Measurements from ENCODE around the gene HTR1E. TPM values are rescaled to one million over a fixed set of nuclear protein-coding genes. Genes with fewer than 3 reads are reported as not detected.

The HTR1E gene
- total and polyA plus RNA-seq, 2 of the 8 experiments (the other 6 are each of a cell fraction or from before 2014, with no cell fraction given) = 0.09 TPM; not detected in 1

- no peak for DNase-seq (ENCODE audit: low read depth in 1 of 2, low spot score in 2 of 2)
- CTCF ChIA-PET (ENCODE audit: partially characterized antibody) = interaction anchor here (0.5 to 1.5 kb wide), 6 partner anchors 10 to 538 kb away, joined by 3 to 5 read pairs (median 4); no protein-coding TSS in a partner anchor
- no peak for FAIRE-seq
- TF ChIP-seq KDM4A (IDR thresholded peaks at IDR 0.05; ENCODE audit: low read depth, low read length, severe bottlenecking) (no peak), CBX8 (IDR thresholded peaks at IDR 0.05; ENCODE audit: borderline replicate concordance, low read depth, low read length) (no peak), GTF2F1 (IDR thresholded peaks at IDR 0.05; ENCODE audit: borderline replicate concordance, low read depth, low read length) (no peak), TAF1 (IDR thresholded peaks at IDR 0.05; ENCODE audit: low read depth, low read length) (no peak), RNF2 (IDR thresholded peaks at IDR 0.05; ENCODE audit: borderline replicate concordance, low read depth, low read length, missing control alignments, poor library complexity, severe bottlenecking) (no peak), NRF1 (IDR thresholded peaks at IDR 0.05; ENCODE audit: low read depth, low read length) (no peak), SIN3A (conservative IDR thresholded peaks at IDR 0.05 in 1 of 2, IDR thresholded peaks at IDR 0.05 in 1 of 2; ENCODE audit: low read depth in 1 of 2, low read length in 2 of 2) (no peak), NANOG (IDR thresholded peaks at IDR 0.05; ENCODE audit: insufficient read depth, low read depth, low read length, poor library complexity, severe bottlenecking) (no peak), PHF8 (conservative IDR thresholded peaks at IDR 0.05; ENCODE audit: low read depth, low read length) (no peak), ASH2L (IDR thresholded peaks at IDR 0.05; ENCODE audit: low read length) (no peak), TBP (IDR thresholded peaks at IDR 0.05; ENCODE audit: low read depth, low read length) (no peak), SAP30 (IDR thresholded peaks at IDR 0.05; ENCODE audit: insufficient read depth, insufficient replicate concordance, low read length) (no peak)
Observed at GRCh38 chr6:86943819-86944407, 6.6 kb downstream of the HTR1E start.

More at GRCh38 chr6:86943819-86944407, 6.6 kb downstream of the HTR1E start:
- Histone ChIP-seq H3K9me3 (ENCODE audit: insufficient read depth in 2 of 2, low read depth in 1 of 2, low read length in 1 of 2) (no peaks in the 10 kb centered on the region), H2BK12ac (ENCODE audit: low read depth, low read length) (no peak overlapping the region), H3K79me1 (ENCODE audit: low read depth, low read length) (no peaks in the 10 kb centered on the region), H3K14ac (ENCODE audit: insufficient read length) (no peak overlapping the region), H3K36me3 (ENCODE audit: control insufficient read depth in 2 of 4, insufficient read depth in 4 of 4, low read length in 3 of 4) (no peaks in the 10 kb centered on the region), H3K79me2 (ENCODE audit: control insufficient read depth in 1 of 2, insufficient read depth in 2 of 2, low read length in 2 of 2) (no peaks in the 10 kb centered on the region), H3K56ac (replicated peaks; ENCODE audit: insufficient read length, low read depth, low read length) (no peak overlapping the region), H4K5ac (ENCODE audit: insufficient read length, low read depth, low read length) (no peak overlapping the region), H2BK15ac (ENCODE audit: low read length) (no peak overlapping the region), H2BK20ac (ENCODE audit: low read length) (no peak overlapping the region), H2AK5ac (ENCODE audit: low read depth, low read length) (no peak overlapping the region), H2AFZ (ENCODE audit: low read length) (no peak overlapping the region), H4K8ac (ENCODE audit: extremely low read depth, insufficient read depth, low read length) (no peak overlapping the region), H3K4ac (replicated peaks; ENCODE audit: insufficient read length, low read depth, low read length) (no peak overlapping the region), H3K23ac (ENCODE audit: insufficient read length) (no peak overlapping the region), H4K20me1 (replicated peaks in 1 of 2; ENCODE audit: control insufficient read depth in 1 of 2, insufficient read depth in 2 of 2, low read length in 2 of 2) (no peaks in the 10 kb centered on the region), H3K27ac (ENCODE audit: low read depth, low read length) (no peak overlapping the region), H3K9ac (replicated peaks in 1 of 4; ENCODE audit: extremely low read depth in 1 of 4, low read depth in 3 of 4, low read length in 3 of 4) (no peak overlapping the region), H3K18ac (ENCODE audit: extremely low read depth, low read length) (no peak overlapping the region), H2BK5ac (ENCODE audit: low read depth, low read length) (no peak overlapping the region), H3K27me3 (replicated peaks in 1 of 4; ENCODE audit: control insufficient read depth in 3 of 4, extremely low read depth in 1 of 4, insufficient read depth in 3 of 4, low read length in 3 of 4) (0 out of 7 replicates have a peak, but pooled peaks cover 0 to under 1% (median under 1%) of the 10 kb centered on the region in 4 experiments), H3K4me3 (ENCODE audit: extremely low read depth in 1 of 4, insufficient read depth in 2 of 4, low read depth in 3 of 4, low read length in 4 of 4) (no peak overlapping the region), H2BK120ac (replicated peaks; ENCODE audit: low read depth, low read length) (no peak overlapping the region), H3K4me1 (replicated peaks in 1 of 4; ENCODE audit: control insufficient read depth in 3 of 4, insufficient read depth in 4 of 4, low read length in 3 of 4) (peaks cover 0 to 5% (median 0%) of the 10 kb centered on the region in 4 experiments; a peak in 1 of 7 replicates), H3K4me2 (ENCODE audit: insufficient read depth in 1 of 2, low read depth in 2 of 2, low read length in 2 of 2) (no peak overlapping the region), H4K91ac (replicated peaks; ENCODE audit: insufficient read length, low read length) (no peak overlapping the region), H3K23me2 (ENCODE audit: low read depth, low read length) (no peaks in the 10 kb centered on the region)
- POLR2A ChIA-PET (ENCODE audit: partially characterized antibody) = no interaction called here
- 86% methylated on average over 5 of the region's 5 CpGs; no CpG with 5 or more reads in 1 of the 2 experiments for WGBS, 2 experiments (ENCODE audit: extremely low coverage in 1 of 2, insufficient coverage in 1 of 2, insufficient read length in 1 of 2, insufficient replicate concordance in 2 of 2, low coverage in 1 of 2, low lambda C conversion rate in 2 of 2, missing lambda C conversion rate in 1 of 2)
